OCI-LY1 (cell line): ENCODE data around the gene POLRMT.

Experiments used
- H2AFZ ChIP-seq: fragments of 200-600 bp; sonication (generic), shearing (Covaris generic); 2 replicates; pipeline ENCODE4 v1.6.0; 2014; ENCODE audit warnings: antibody characterized with exemption, mild to moderate bottlenecking, low read length
- H3F3A ChIP-seq: fragments of 200-600 bp; sonication (generic), shearing (Covaris generic); 2 replicates; pipeline ENCODE4 v1.6.0; 2014; ENCODE audit warnings: mild to moderate bottlenecking, antibody characterized with exemption, low read length, moderate library complexity; ENCODE audit not compliant: insufficient read depth
- H3K27ac ChIP-seq: fragments of 200-600 bp; sonication (generic); 2 replicates; pipeline ENCODE4 v1.5.1; 2014; ENCODE audit warnings: low read length, mixed run types, mild to moderate bottlenecking, low read depth; ENCODE audit not compliant: poor library complexity, severe bottlenecking
- H3K27me3 ChIP-seq: fragments of 200-600 bp; sonication (generic); 2 replicates; pipeline ENCODE4 v1.6.0; 2014; ENCODE audit warnings: antibody characterized with exemption, mild to moderate bottlenecking, low read length, moderate library complexity; ENCODE audit not compliant: insufficient read depth
- H3K36me3 ChIP-seq: fragments of 200-600 bp; sonication (generic); 2 replicates; pipeline ENCODE4 v1.6.1; 2014; ENCODE audit warnings: mild to moderate bottlenecking, antibody characterized with exemption, low read length, moderate library complexity, mixed read lengths; ENCODE audit not compliant: insufficient read depth
- H3K4me1 ChIP-seq: fragments of 200-600 bp; sonication (generic); 2 replicates; pipeline ENCODE4 v1.5.1; 2014; ENCODE audit warnings: mild to moderate bottlenecking, low read length, moderate library complexity; ENCODE audit not compliant: insufficient read depth, severe bottlenecking
- H3K4me2 ChIP-seq: fragments of 200-600 bp; sonication (generic), shearing (Covaris generic); 2 replicates; pipeline ENCODE4 v1.6.1; 2014; ENCODE audit warnings: low read length
- H3K4me3 ChIP-seq: fragments of 200-600 bp; sonication (generic); 2 replicates; pipeline ENCODE4 v1.5.1; 2014; ENCODE audit warnings: low read length, low read depth, mild to moderate bottlenecking, mixed read lengths; ENCODE audit not compliant: poor library complexity, severe bottlenecking
- H3K79me2 ChIP-seq: fragments of 200-600 bp; shearing (Covaris generic); 2 replicates; pipeline ENCODE4 v1.6.1; 2016; ENCODE audit warnings: mixed run types, low read length, mixed read lengths; ENCODE audit not compliant: insufficient read depth
- H3K9ac ChIP-seq: fragments of 200-600 bp; sonication (generic), shearing (Covaris generic); 2 replicates; pipeline ENCODE4 v1.6.1; 2014; ENCODE audit warnings: mild to moderate bottlenecking, low read length, mixed read lengths
- H3K9me2 ChIP-seq: fragments of 200-600 bp; sonication (generic), shearing (Covaris generic); 2 replicates; pipeline ENCODE4 v1.6.1; 2014; ENCODE audit warnings: low read depth, mild to moderate bottlenecking, low read length, mixed read lengths
- H3K9me3 ChIP-seq: fragments of 200-600 bp; shearing (Covaris generic); 2 replicates; pipeline ENCODE4 v1.6.1; 2014; ENCODE audit warnings: low read length, mixed read lengths
- H4K20me1 ChIP-seq: fragments of 200-600 bp; sonication (generic), shearing (Covaris generic); 2 replicates; pipeline ENCODE4 v1.6.0; 2016; ENCODE audit warnings: mild to moderate bottlenecking, low read length; ENCODE audit not compliant: insufficient read depth
- CTCF ChIP-seq: fragments of 200-600 bp; sonication (generic), shearing (Covaris generic); IDR thresholded peaks from 2 replicates; pipeline ENCODE4 v1.5.1; 2017; ENCODE audit warnings: mild to moderate bottlenecking, antibody characterized with exemption, low read length, moderate library complexity, mixed read lengths
- EZH2 ChIP-seq: fragments of 200-600 bp; sonication (generic), shearing (Covaris generic); IDR thresholded peaks from 2 replicates; pipeline ENCODE4 v1.8.0; 2017; ENCODE audit warnings: borderline replicate concordance, mixed run types, mild to moderate bottlenecking, antibody characterized with exemption, low read length, moderate library complexity, mixed read lengths

POLRMT gene

DNA sequence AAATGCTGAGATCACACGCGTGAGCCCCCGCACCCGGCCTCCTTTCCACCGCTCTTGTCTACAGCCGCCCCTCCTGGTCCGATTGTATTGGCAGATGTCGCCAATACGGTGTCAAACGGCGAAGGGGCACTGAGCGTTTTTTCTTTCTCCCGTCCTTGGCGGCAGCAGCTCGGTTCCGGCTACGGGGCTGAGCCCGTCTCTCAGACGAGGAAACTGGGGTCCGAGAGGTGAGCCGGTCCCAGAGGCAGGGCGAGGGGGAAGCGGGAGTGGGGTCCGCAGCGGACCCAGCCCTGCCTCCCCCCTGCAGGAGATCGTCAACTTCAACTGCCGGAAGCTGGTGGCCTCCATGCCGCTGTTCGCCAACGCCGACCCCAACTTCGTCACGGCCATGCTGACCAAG is 20.4 kb downstream of the POLRMT start:
- H3K36me3 ChIP-seq: peaks cover 30% of the 10 kb centered on the region
- H3K9ac ChIP-seq: no peak overlapping the region
- TF ChIP-seq EZH2 (no peak), CTCF (no peak)
- H3K27me3 ChIP-seq: no peaks in the 10 kb centered on the region
- H4K20me1 ChIP-seq: no peaks in the 10 kb centered on the region
- H2AFZ ChIP-seq: no peak overlapping the region
- H3K4me1 ChIP-seq: peaks cover 38% of the 10 kb centered on the region
- H3K79me2 ChIP-seq: no peaks in the 10 kb centered on the region
- no peak overlapping the region for H3K4me2 ChIP-seq
- no peaks in the 10 kb centered on the region for H3K9me2 ChIP-seq
- no peak overlapping the region for H3K27ac ChIP-seq
- H3K4me3 ChIP-seq: no peak overlapping the region
- H3F3A ChIP-seq: 0 out of 2 replicates have a peak, but pooled peaks cover 4% of the 10 kb centered on the region
- no peaks in the 10 kb centered on the region for H3K9me3 ChIP-seq

- peak overlapping the region; percentile 73 for H3K4me2 ChIP-seq
- H3K9me3 ChIP-seq: no peaks in the 10 kb centered on the region
- no peaks in the 10 kb centered on the region for H3K79me2 ChIP-seq
- peaks cover 33% of the 10 kb centered on the region for H3K4me1 ChIP-seq
- no peaks in the 10 kb centered on the region for H3K27me3 ChIP-seq
- H3K36me3 ChIP-seq: peaks cover 18% of the 10 kb centered on the region; the same call in 1 of the 2 replicates
- peak overlapping the region; percentile 52 for H3K4me3 ChIP-seq
- no peak overlapping the region for H2AFZ ChIP-seq
- 0 out of 2 replicates have a peak, but pooled peaks cover 4% of the 10 kb centered on the region for H3F3A ChIP-seq
- TF ChIP-seq EZH2 (no peak), CTCF (no peak)
- no peaks in the 10 kb centered on the region for H3K9me2 ChIP-seq
- H4K20me1 ChIP-seq: no peaks in the 10 kb centered on the region
- H3K27ac ChIP-seq: peak overlapping the region; percentile 89
- peak overlapping the region; percentile 66; the same call in 1 of the 2 replicates for H3K9ac ChIP-seq
Observed at GRCh38 chr19:611481-611868, 21.9 kb downstream of the POLRMT start.

DNA sequence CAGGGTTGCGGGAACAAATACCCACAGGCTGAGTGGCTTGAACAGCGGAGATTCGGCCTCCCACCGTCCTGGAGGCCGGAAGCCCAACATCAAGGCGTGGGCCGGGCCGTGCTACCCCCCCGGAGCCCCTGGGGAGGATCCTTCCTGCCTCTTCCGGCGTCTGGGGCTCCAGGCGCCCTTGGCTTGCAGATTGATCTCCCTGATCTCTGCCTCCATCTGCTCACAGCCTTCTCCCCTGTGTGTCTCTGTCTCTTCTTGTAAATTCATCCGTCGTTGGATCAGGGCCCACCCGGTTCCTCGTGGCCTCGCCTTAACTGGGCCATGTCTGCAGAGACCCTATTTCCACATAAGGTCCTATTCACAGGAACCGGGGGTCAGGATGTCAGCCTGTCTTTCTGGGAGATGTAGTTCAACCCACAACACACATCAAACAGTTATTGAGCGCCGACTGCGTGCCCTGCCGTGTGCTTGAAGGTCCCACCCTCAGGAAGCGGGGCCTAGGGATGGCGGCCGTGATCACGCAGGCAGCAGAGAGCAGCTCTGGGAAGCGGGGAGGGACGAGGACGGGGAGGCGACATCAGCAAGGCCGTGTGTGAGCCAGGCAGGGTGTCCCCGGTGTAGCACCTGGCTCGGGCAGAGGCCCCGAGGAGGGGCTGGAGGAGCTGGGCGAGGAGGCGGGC is 22.4 kb downstream of the POLRMT start:
- TF ChIP-seq CTCF (no peak), EZH2 (no peak)
- peaks cover 33% of the 10 kb centered on the region for H3K4me1 ChIP-seq
- no peaks in the 10 kb centered on the region for H3K9me2 ChIP-seq
- H2AFZ ChIP-seq: no peak overlapping the region
- H3K9me3 ChIP-seq: no peaks in the 10 kb centered on the region
- peak overlapping the region; percentile 52 for H3K4me3 ChIP-seq
- peak overlapping the region; percentile 89 for H3K27ac ChIP-seq
- H3K9ac ChIP-seq: peak overlapping the region; percentile 66
- H3F3A ChIP-seq: 0 out of 2 replicates have a peak, but pooled peaks cover 4% of the 10 kb centered on the region
- H3K79me2 ChIP-seq: no peaks in the 10 kb centered on the region
- peaks cover 18% of the 10 kb centered on the region; the same call in 1 of the 2 replicates for H3K36me3 ChIP-seq
- H3K4me2 ChIP-seq: peak overlapping the region; percentile 73
- no peaks in the 10 kb centered on the region for H3K27me3 ChIP-seq
- no peaks in the 10 kb centered on the region for H4K20me1 ChIP-seq
